ENCODE data around the gene CRY1. TPM values are rescaled to one million over a fixed set of nuclear protein-coding genes. Genes with fewer than 3 reads are reported as not detected.
"Not testable (repeated sequence)": the region's sequence is repeated elsewhere in the genome, so short reads cannot be mapped to it uniquely, and the experiment has no call there.

Gene CRY1
- total RNA-seq, 1 experiment from 2014 or later: 20.0 TPM

GRCh38 chr12:107108995-107109508 is 15.7 kb upstream of the CRY1 start:
- no peak for DNase-seq (ENCODE audit: low read depth)

DNA sequence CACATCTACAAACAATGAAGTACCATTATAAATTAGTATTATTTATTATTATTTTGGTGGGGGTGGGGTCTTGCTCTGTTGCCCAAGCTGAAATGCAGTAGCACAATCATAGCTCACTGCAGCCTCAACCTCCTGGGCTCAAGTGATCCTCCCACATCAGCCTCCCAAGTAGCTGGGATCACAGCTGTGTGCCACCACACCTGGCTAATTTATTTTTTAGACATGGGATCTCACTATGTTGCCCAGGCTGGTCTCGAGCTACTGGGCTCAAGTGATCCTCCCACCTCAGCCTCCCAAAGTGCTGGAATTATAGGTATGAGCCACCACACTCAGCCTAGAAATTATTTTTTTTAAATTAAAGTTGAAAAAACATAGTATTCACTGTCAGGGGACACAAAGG is 15.0 kb upstream of the CRY1 start:
- not testable (repeated sequence) for DNase-seq (ENCODE audit: low read depth)

GRCh38 chr12:107107381-107107780 is 14.0 kb upstream of the CRY1 start:
- DNase-seq (ENCODE audit: low read depth): no peak

DNA sequence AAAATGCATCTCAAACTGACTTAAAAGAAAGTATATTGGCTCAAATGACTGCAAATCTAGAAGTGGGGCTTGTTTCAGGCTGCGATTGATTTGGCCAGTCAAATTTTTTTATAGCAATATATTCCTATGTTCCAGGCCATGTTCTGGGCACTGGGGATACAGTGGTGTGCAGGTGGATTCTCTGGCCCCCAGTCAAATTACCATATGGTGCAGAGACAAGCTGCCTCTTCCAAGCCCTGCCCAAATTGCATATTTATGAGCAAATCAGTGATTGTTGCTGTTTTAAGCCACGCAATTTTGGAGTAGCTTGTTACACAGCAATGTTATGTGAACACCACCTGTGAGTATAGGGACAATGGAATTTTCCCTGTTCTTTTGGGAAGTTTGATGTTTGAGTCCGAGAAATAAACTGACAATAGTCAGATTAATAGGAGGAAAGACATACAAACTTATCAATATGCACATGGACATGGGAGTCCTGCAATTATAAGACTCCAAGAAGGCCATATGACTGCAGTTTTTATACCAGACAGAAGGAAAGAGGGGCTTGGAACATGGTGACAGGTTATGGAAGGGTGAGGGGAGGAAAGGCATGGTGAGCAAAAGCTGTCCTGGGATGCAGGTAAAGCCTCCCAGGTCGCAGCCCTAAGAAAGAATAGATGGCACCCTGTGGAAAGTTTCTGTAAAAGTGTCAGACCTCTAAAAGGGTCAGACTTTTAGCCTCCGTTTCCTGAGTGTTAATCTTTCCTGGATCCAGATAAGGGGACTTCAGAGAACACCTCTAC is 13.1 kb upstream of the CRY1 start:
- DNase-seq (ENCODE audit: low read depth): no peak

DNA sequence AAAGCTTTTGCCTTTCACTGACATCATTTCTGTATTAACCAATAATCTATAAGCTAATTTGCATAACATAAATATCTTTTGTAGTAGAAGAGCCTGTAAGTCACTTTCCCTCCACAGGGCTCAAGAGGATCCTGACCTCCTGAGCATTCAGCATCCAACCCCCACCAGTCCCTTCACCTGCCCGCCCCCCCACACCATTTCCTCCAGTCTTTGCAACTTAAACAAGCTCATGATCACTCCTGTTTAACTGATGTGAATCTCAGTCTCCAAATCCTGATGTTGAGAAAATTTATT is 12.0 kb upstream of the CRY1 start:
- no peak for DNase-seq (ENCODE audit: low read depth)

DNA sequence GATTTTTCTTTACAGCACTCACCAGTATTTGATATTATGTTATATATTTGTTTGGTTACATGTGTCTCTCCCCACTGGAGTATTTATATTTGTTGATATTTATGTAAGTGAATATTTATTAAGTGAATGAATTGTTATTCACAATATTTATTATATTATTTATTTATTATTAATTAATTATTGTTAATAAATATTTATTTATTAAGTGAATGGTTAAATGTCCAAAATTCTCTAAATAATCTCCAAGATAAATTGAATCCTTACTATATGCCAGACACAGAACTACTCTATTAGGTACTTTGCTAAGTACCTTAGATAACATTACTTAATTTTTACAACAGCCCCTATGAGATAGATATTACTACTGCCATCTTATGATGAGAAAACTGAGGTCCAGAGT is 10.2 kb upstream of the CRY1 start:
- no peak for DNase-seq (ENCODE audit: low read depth)

DNA sequence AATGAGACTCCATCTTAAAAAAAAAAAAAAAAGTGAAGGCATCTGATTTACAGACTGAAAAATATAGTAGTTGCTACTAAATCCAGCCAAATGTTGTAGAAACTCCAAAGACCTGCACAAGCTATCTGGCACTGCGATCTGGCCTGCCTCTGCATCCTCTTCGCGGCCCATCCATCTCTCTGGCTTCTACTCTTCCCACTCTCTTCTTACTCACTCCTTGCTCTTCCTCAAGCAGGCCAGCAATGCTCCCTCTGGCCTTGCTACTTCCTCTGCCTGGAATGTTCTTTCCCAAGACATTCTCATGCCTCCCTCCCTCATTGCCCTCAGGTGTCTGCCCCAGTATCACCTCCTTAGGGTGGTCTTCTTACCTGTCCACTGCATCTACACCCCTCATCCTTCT is 9.7 kb upstream of the CRY1 start:
- DNase-seq (ENCODE audit: low read depth): no peak

DNA sequence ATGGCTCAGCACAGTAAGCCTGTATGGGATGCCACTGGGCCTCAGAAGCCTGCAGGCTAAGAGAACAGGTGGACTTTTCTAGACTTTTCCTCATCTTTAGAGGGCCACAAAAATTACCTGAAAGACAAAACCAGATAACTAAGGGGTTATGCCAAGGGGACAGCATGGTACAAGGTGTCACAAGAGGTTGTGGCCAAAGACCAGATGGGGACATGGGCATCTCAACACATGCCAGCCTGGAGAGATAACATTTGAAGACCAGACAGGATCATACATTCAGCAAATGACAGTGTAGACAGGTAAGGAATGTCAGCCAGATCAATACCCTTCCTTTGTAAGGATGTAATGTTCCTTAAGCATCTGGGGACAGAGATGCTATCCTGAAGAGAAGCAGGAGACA is 8.9 kb upstream of the CRY1 start:
- no peak for DNase-seq (ENCODE audit: low read depth)

- no peak for DNase-seq (ENCODE audit: low read depth)
These were observed 8.3 kb upstream of the CRY1 start for GRCh38 chr12:107101651-107102050.

DNA sequence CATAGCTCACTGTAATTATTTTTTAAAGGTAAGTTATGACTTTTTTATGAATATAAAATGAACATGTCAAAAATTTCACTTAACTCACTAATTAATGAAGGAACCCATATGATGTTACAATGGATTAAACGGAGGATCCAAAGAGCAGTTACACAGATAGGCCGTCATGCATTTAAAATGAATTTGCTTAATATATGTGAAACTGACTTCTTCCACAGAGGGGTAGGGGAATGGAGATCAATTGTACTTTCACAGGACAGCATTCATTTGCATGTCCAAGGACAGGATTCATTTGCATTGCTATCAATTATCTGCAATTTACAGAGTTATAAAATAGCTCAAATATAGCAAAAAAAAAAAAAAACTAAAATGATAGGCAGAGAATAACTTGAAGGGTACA is 6.6 kb upstream of the CRY1 start:
- DNase-seq (ENCODE audit: low read depth): no peak

DNA sequence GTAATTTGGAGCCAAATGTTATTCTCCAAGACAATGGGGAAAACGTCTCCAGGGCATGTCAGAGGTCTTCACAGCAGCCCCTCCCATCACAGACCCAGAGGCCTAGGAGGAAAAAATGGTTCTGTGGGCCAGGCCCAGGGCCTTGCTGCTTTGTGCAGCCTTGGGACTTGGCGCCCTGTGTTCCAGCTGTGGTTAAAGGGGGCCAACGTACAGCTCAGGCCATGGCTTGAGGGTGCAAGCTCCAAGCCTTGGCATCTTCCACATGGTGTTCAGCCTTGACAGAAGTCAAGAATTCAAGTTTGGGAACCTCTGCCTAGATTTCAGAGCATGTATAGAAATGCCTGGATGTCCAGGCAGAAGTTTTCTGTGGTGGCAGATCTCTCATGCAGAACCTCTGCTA is 3.2 kb upstream of the CRY1 start:
- no peak for DNase-seq (ENCODE audit: low read depth)

DNA sequence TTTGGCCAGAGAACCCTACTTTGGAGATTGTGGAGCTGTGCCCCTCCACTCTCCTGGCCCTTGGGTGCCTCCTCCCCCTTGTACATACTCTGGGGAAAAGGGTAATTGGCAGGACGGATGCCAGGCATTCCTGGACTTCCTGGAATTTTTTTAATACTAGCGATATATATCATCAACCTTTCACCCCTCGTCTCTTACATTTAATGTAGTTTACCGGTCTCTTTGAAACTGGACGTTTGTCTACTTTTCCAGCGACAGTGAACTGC is 767 bp upstream of the CRY1 start:
- DNase-seq (ENCODE audit: low read depth): no peak

- peak; percentile 61 for DNase-seq (ENCODE audit: low read depth)
These were observed 506 bp downstream of the CRY1 start for GRCh38 chr12:107092669-107093416.

DNA sequence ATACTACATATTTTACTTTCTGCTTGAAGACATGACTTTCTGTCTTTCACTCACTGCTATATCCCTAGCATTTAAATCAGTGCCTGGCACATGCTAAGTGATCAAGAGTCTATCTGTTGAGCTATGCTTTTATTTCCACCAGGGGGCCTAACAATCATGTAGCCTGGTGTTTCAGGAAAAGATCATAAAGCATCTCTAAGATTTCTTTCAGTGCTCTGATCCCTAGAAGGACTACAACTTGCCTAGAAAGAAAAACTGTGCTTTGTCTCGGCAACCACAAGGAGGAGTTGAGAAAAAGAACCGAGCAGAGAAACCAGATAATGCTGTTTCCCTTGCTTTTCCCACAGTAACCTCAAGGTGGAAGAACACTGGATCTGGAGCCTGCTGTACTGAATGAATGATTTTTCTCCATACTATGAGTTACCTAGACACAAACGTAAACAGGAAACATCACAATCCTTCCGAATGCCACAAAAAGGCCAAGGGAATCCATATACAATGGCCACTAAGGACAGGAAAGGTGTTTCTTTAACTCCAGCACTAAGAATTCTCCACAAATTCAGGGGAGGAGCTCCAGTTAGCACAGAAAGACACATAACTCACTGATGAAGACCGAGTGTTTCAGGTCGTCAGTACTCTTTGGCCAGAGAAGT is 1.2 kb downstream of the CRY1 start:
- DNase-seq (ENCODE audit: low read depth): peak; percentile 96

DNA sequence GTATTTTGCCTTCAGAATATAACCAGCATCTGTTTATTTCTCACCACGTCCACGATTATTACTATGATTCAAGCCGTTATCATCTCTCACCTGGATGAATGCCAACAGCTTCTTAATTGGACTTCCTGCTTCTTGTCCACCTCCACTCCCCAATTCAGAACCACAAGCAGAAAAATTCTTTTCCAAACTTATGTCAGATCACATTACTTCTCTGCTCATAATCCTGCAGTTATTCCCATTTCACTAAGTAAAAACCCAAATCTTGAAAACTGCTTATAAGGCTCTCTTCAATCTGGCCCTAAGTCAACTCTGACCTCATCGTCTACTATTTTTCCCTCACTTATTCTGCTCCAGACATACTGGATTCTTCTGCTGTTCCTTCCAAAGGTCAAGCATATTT is 2.0 kb downstream of the CRY1 start:
- DNase-seq (ENCODE audit: low read depth): peak; percentile 78

DNA sequence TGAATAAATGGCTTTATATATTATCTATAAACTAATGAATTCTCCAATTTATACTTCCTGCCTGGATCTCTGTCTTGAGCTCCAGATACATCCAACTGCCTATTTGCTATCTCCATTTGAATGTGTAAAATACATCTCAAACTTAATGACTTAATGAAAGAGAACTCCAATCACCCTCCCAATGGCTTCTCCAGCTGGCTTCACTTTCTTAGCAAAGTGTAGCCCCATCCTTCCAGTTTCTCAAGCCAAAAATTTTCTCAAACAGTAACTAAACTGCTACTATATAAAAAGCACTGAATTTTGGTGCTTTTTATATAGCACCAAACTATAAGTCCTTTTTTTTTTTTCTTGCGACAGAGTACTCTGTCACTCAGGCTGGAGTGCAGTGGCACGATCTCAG is 2.6 kb downstream of the CRY1 start:
- no peak for DNase-seq (ENCODE audit: low read depth)

DNA sequence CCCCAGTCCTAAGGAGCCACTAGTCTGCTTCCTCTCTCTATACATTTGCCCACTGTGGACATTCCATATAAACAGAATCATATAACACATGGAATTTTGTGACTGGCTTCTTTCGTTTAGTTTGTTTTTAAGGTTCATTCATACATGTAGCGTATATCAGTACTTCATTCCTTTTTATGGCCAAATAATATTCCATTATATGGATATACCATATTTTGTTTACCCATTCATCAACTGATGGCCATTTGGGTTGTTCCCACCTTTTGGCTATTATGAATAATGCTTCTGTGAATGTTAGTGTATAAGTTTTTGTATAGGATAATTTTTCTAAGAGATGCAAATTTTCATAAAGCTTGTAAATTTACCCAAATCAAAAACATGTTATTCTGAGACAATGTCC is 4.4 kb downstream of the CRY1 start:
- no peak for DNase-seq (ENCODE audit: low read depth)

GRCh38 chr12:107086314-107086713 is 7.0 kb downstream of the CRY1 start:
- DNase-seq (ENCODE audit: low read depth): no peak

GRCh38 chr12:107081778-107082177 is 11.6 kb downstream of the CRY1 start:
- no peak for DNase-seq (ENCODE audit: low read depth)

GRCh38 chr12:107080299-107080698 is 13.1 kb downstream of the CRY1 start:
- DNase-seq (ENCODE audit: low read depth): no peak

GRCh38 chr12:107079172-107080011 is 14.0 kb downstream of the CRY1 start:
- DNase-seq (ENCODE audit: low read depth): peak; percentile 44

- DNase-seq (ENCODE audit: low read depth): peak; percentile 50
These were observed 20.1 kb downstream of the CRY1 start for GRCh38 chr12:107073266-107073665.

Data from LHCN-M2 (cell line).